ENCODE results near the gene GADD45A. TPM values are rescaled to one million over a fixed set of nuclear protein-coding genes. Genes with fewer than 3 reads are reported as not detected.

Gene GADD45A
- total RNA-seq, 1 donor from 2014 or later = 16.4 TPM

DNA sequence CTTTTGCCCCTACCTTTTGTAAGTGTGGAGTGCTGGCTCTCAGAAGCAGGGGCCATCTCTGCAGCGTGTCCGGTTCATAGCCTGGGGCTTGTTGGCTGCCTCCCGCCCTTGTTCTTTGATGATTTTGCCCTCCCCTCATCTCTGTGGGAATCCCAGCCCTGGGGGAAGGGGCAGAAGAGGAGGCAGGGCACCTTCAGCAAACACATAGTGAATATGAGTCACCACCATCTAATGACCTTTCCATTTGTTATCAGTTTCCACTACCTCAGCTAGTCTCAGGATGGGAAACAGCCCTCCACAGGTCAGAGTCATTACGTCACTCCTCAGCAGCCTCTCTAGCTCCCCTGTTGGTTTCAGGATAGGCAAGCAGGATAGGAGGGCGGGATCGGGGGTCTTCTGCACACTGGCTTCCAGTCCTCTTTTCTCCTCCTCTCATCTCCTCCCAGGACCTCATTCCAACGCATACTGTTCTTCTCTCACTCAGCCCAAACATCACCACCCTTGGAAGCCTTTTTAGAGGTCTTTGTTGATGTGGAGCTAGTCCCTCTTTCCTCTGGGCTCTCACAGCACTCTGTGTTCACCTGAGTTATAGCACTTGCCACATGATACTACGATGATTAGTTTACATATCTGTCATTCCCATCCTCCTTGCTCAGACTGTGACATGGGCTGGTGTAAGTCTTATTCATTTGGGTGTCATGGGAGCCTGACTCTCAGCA is 15.8 kb downstream of the GADD45A start:
- DNase-seq = no peak
- intact Hi-C loops (cut with DNase I) = no loop called here
- no peak for ATAC-seq

DNA sequence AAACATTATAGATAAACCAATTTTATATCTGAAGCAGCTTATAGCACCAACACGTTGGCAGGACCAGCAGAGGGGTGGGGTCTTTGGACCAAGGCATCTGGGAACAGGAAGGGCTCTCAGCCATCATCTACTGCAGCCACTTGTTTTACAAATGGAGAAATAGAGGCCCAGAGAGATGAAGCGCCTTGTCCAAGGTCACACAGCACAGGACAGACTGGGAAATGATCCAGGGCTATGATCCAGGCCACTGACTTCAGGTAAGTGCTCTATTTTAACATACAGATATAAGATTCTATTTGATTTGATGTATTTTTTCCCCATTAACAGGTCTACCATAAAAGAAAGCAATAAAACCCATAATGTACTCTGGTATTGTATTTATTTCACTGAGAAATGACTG is 16.9 kb downstream of the GADD45A start:
- no peak for ATAC-seq
- Histone ChIP-seq H3K9me3 (no peaks in the 10 kb centered on the region), H3K4me3 (no peak overlapping the region), H3K27ac (no peak overlapping the region), H3K36me3 (peaks cover 27% of the 10 kb centered on the region), H3K27me3 (no peaks in the 10 kb centered on the region), H3K4me1 (no peaks in the 10 kb centered on the region)
- TF ChIP-seq, protein P1, sequence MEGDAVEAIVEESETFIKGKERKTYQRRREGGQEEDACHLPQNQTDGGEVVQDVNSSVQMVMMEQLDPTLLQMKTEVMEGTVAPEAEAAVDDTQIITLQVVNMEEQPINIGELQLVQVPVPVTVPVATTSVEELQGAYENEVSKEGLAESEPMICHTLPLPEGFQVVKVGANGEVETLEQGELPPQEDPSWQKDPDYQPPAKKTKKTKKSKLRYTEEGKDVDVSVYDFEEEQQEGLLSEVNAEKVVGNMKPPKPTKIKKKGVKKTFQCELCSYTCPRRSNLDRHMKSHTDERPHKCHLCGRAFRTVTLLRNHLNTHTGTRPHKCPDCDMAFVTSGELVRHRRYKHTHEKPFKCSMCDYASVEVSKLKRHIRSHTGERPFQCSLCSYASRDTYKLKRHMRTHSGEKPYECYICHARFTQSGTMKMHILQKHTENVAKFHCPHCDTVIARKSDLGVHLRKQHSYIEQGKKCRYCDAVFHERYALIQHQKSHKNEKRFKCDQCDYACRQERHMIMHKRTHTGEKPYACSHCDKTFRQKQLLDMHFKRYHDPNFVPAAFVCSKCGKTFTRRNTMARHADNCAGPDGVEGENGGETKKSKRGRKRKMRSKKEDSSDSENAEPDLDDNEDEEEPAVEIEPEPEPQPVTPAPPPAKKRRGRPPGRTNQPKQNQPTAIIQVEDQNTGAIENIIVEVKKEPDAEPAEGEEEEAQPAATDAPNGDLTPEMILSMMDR (IDR thresholded peaks at IDR 0.05) = no peak
- DNase-seq = no peak
- intact Hi-C loops (cut with DNase I) = no loop called here

More for the DNA sequence above, 15.8 kb downstream of the GADD45A start:
- H3K27me3 ChIP-seq = no peaks in the 10 kb centered on the region
- H3K4me1 ChIP-seq = no peaks in the 10 kb centered on the region
- no peaks in the 10 kb centered on the region for H3K9me3 ChIP-seq
- TF ChIP-seq, protein P1 (IDR thresholded peaks at IDR 0.05) = no peak
- H3K27ac ChIP-seq = no peak overlapping the region
- no peak overlapping the region for H3K4me3 ChIP-seq
- H3K36me3 ChIP-seq = peaks cover 27% of the 10 kb centered on the region

DNA sequence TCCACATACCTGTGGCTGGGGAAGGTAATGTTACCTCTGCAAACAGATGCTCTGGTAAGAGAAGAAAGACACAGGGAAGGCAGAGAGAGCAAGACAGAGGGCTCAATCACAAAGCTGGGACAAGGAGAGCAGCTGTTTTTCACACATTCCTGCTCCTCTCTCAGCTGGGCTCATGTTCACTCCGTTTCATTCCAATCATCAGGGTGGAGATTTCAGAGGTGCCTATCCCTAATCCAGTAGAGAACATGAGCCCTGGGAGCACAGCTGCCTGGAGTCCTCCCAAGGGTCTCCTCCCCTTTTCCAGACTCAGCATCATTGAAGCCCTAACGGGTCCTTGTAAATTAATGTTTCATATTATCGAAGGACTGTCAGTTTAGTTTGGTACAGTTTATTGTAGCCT is 19.4 kb downstream of the GADD45A start:
- intact Hi-C loops (cut with DNase I) = no loop called here
- DNase-seq (no peak), ATAC-seq (no peak)
- TF ChIP-seq, protein P1 (IDR thresholded peaks at IDR 0.05) = no peak
- H3K27ac ChIP-seq = no peak overlapping the region
- H3K9me3 ChIP-seq = no peaks in the 10 kb centered on the region
- H3K4me3 ChIP-seq = no peak overlapping the region
- H3K4me1 ChIP-seq = no peaks in the 10 kb centered on the region
- peaks cover 27% of the 10 kb centered on the region for H3K36me3 ChIP-seq
- H3K27me3 ChIP-seq = no peaks in the 10 kb centered on the region

DNA sequence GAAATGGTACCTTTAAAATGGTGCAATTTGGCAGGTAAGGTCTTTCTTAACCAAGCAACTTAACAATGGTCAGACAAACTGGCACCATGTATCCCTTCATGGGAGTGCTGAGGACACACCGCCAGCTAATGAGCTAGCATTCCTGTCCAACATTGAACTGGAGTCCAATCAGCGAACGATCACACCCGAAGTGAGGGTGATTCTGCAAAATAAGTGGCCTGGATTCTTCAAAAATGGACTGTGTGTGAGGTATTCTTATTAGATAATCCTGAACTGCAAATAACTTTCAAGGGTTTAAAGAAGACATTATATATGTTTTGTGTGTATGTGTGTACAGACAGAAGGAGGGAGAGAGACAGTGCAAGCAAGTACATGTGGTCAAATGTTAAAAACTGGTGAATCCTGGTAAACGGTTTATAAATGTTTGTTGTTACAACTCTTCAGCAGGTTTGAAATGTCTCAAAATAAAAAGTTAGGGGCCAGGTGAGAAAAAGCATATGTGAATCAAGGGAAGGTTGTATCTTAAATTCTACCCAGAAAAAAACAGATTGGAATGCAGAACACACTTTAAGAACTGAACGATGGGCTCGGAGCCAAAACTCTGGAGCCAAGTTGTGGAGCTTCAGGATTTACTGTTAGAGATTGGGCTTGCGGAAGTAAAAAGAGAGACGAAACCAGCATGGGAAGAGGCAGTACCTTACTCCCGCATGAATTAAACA is 20.9 kb downstream of the GADD45A start:
- Histone ChIP-seq H3K36me3 (peaks cover 27% of the 10 kb centered on the region), H3K4me1 (peaks cover 3% of the 10 kb centered on the region), H3K9me3 (no peaks in the 10 kb centered on the region), H3K27ac (no peak overlapping the region), H3K4me3 (no peak overlapping the region), H3K27me3 (no peaks in the 10 kb centered on the region)
- ATAC-seq = no peak
- intact Hi-C loops (cut with DNase I) = no loop called here
- TF ChIP-seq, protein P1 (IDR thresholded peaks at IDR 0.05) = no peak
- no peak for DNase-seq

DNA sequence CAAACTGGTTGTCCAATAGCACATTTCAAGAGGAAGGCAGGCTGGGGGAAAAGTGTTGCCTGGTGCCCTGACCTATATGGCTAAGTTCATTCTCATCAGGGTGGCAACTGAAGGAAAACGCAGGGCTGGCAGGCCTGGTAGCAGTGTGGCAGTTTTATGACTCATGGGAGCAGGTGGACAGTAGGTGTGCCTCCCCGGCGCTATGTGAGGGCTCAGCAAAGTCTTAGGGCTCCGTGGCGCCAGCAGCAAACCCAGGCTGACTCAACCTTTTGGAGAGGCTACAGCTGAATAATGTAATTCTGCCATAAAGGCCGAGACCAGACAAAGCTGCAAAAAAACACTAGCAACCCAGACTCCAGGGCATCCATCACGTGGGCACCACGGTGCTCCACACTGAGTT is 23.6 kb downstream of the GADD45A start:
- DNase-seq = no peak
- Histone ChIP-seq H3K4me3 (no peak overlapping the region), H3K4me1 (peaks cover 9% of the 10 kb centered on the region), H3K27ac (no peak overlapping the region), H3K27me3 (no peaks in the 10 kb centered on the region), H3K9me3 (no peaks in the 10 kb centered on the region), H3K36me3 (peaks cover 19% of the 10 kb centered on the region)
- TF ChIP-seq, protein P1 (IDR thresholded peaks at IDR 0.05) = no peak
- no peak for ATAC-seq
- intact Hi-C loops (cut with DNase I) = no loop called here
